ENCODE data around the gene RMDN3.

RMDN3 gene

GRCh38 chr15:40770147-40770721 lies 15.2 kb upstream of the RMDN3 start:
- TF ChIP-seq CTCF (conservative IDR thresholded peaks at IDR 0.05; ENCODE audit: low read depth), result no peak
- H3K27ac ChIP-seq, result peak overlapping the region; percentile 99
- CTCF ChIA-PET, result interaction anchor here (0.6 to 3.1 kb wide), 6 partner anchors 12 to 244 kb away, joined by 3 to 18 read pairs (median 3); no protein-coding TSS in a partner anchor
- POLR2A ChIA-PET (ENCODE audit: low non-redundant PET), result interaction anchor here (0.6 to 1.2 kb wide), 3 partner anchors 8 to 44 kb away, joined by 3 read pairs; no protein-coding TSS in a partner anchor
- DNase-seq (ENCODE audit: low spot score), result no peak

- DNase-seq (ENCODE audit: low spot score), result peak; percentile 91
- peak within 1 kb of the TSS; percentile 99 for H3K27ac ChIP-seq
- POLR2A ChIA-PET (ENCODE audit: low non-redundant PET), result interaction anchor here (0.6 to 1.2 kb wide), 3 partner anchors 9 to 44 kb away, joined by 3 read pairs; no protein-coding TSS in a partner anchor
- no peak for TF ChIP-seq CTCF (conservative IDR thresholded peaks at IDR 0.05; ENCODE audit: low read depth)
- CTCF ChIA-PET, result interaction anchor here (0.6 to 3.1 kb wide), 5 partner anchors 13 to 328 kb away, joined by 3 to 18 read pairs (median 5); partner anchors contain the start of genes BAHD1 and VPS18
Measured at GRCh38 chr15:40769274-40770146, 14.5 kb upstream of the RMDN3 start, which contains the start of gene C15orf62. C15orf62 (plus strand) TSS chr15:40769980; CDS start chr15:40770496, 516 bp downstream.

- CTCF ChIA-PET, result interaction anchor here (0.9 to 3.1 kb wide), 3 partner anchors 22 to 328 kb away, joined by 3 to 18 read pairs (median 5); partner anchors contain the start of genes BAHD1 and VPS18
- POLR2A ChIA-PET (ENCODE audit: low non-redundant PET), result interaction anchor here (1.2 kb wide), 1 partner anchor 12 kb away, joined by 3 read pairs; no protein-coding TSS in a partner anchor
- TF ChIP-seq CTCF (conservative IDR thresholded peaks at IDR 0.05; ENCODE audit: low read depth), result no peak
- DNase-seq (ENCODE audit: low spot score), result no peak
- H3K27ac ChIP-seq, result peak overlapping the region; percentile 99
Measured at GRCh38 chr15:40768521-40769273, 13.6 kb upstream of the RMDN3 start.

GRCh38 chr15:40767838-40768500 lies 12.9 kb upstream of the RMDN3 start:
- ChIA-PET POLR2A (ENCODE audit: low non-redundant PET) (no interaction called here), CTCF (no interaction called here)
- no peak for DNase-seq (ENCODE audit: low spot score)
- peak overlapping the region; percentile 99 for H3K27ac ChIP-seq
- no peak for TF ChIP-seq CTCF (conservative IDR thresholded peaks at IDR 0.05; ENCODE audit: low read depth)

GRCh38 chr15:40766906-40767837 lies 12.1 kb upstream of the RMDN3 start:
- peak; percentile 54 for DNase-seq (ENCODE audit: low spot score)
- peak overlapping the region; percentile 99 for H3K27ac ChIP-seq
- TF ChIP-seq CTCF (conservative IDR thresholded peaks at IDR 0.05; ENCODE audit: low read depth), result no peak
- POLR2A ChIA-PET (ENCODE audit: low non-redundant PET), result interaction anchor here (1.3 kb wide), 1 partner anchor 91 kb away, joined by 3 read pairs; no protein-coding TSS in a partner anchor
- CTCF ChIA-PET, result interaction anchor here (0.7 to 5.5 kb wide), 3 partner anchors 15 to 448 kb away, joined by 3 to 21 read pairs (median 3); no protein-coding TSS in a partner anchor

All from RWPE1 (cell line).